GM19397 (cell line): ENCODE data around the gene RASSF4.

ENCODE experiments used
- ATAC-seq: cut with Tn5 transposase; IDR thresholded peaks from one replicate; pipeline ENCODE4 v1.9.1; 2021; ENCODE audit warnings: mild to moderate bottlenecking, moderate library complexity; ENCODE audit not compliant: unreplicated experiment

Gene RASSF4

DNA sequence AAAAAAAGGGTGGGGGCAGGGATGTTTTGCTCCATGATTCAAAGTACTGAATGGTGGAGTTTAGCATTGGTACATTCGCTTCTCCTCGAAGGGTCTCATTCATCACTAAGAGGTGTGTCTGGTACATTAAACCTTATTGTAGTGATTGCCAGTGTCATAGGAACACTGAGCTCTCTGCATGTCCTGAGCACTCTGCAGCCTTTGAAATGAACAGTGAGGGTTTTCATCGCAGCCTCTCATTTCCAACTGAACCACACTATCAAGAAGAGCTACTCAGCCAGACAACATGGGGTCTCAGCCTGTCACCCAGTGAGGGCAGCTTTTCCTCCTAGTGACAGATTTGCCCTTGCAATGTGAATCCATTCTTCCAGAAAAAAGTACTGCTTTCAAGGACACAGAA lies 26.6 kb downstream of the RASSF4 start:
- ATAC-seq: no peak

GRCh38 chr10:44986670-44987069 lies 27.1 kb downstream of the RASSF4 start:
- ATAC-seq: no peak

GRCh38 chr10:44988957-44989585 lies 29.5 kb downstream of the RASSF4 start:
- ATAC-seq: no peak

- ATAC-seq: no peak
Measured at GRCh38 chr10:44989597-44990301, 30.1 kb downstream of the RASSF4 start.

DNA sequence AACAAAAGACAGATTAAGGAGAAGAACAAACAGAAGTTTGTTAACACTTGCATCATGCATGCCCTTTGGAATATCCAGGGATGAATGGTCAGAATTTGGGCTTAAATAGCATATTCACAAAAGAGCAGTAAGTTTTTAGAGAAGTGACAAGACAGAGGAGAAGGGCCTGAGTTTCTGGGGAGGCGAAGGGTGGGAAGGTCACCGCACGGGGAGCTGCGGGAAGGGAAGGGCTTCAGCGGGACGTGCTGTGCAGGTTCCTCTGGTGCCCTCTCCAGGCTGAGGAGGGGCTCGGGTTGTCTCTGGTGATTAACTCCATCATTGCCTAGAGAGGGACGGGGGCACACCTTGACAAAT lies 30.7 kb downstream of the RASSF4 start:
- ATAC-seq: no peak

- no peak for ATAC-seq
Measured at GRCh38 chr10:44990965-44991364, 31.4 kb downstream of the RASSF4 start.

DNA sequence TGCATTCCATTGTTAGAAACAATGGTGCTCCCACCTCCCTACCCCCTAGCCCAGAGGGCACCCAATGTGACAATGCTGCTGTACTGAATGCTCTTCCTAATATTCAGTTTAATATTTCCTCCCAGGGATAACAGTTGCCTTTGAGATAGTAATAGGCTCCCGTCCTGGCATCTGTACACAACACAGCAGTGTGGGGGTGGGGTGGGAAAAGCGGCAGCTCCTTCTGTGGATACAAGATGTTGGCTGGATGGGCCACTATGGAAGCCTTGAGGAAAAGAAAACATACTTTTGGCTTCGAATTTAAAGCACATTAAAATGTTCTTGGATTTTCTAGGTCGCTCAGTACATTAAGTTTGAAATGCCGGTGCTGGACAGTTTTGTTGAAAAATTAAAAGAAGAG lies 32.0 kb downstream of the RASSF4 start:
- no peak for ATAC-seq

GRCh38 chr10:44992070-44992731 lies 32.6 kb downstream of the RASSF4 start:
- ATAC-seq: no peak

DNA sequence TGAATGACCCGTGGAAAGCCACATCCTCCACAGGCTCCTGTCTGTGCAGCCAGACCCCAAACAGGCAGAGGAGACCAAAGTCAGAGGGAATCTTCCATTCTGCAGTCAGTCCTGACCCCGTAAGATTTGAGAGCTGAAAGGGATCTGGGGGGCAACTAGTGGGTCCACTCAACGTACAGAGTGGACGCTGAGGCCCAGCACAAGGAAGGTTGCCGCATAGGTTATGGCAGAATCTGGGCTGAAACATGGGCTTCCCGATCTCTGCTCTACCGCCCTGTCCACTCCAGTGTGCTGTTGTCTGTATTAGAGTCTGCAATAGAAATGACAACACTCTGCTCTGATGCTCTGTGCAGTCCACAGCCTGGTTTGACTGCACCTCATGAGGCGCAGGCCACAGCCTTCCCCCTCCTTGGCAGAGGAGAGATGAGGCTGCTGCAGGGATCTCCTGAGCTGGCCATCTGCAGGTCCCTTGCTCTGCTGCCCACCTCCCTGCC lies 33.2 kb downstream of the RASSF4 start:
- no peak for ATAC-seq

DNA sequence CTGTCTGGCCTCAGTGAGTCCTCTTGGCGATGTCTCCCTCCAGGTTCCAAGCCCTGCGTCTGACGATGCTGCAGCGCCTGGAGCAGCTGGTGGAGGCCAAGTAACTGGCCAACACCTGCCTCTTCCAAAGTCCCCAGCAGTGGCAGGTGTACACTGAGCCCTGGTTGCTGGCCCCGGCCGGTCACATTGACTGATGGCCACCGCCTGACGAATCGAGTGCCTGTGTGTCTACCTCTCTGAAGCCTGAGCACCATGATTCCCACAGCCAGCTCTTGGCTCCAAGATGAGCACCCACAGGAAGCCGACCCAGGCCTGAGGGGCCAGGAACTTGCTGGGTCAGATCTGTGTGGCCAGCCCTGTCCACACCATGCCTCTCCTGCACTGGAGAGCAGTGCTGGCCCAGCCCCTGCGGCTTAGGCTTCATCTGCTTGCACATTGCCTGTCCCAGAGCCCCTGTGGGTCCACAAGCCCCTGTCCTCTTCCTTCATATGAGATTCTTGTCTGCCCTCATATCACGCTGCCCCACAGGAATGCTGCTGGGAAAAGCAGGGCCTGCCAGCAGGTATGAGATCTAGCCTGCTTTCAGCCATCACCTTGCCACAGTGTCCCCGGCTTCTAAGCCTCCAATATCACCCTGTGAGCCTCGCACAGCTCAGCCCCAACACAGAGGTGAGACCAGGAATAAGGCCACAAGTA lies 33.8 kb downstream of the RASSF4 start:
- no peak for ATAC-seq

- no peak for ATAC-seq
Measured at GRCh38 chr10:44993922-44994751, 34.5 kb downstream of the RASSF4 start.

GRCh38 chr10:44994752-44995530 lies 35.3 kb downstream of the RASSF4 start:
- no peak for ATAC-seq

DNA sequence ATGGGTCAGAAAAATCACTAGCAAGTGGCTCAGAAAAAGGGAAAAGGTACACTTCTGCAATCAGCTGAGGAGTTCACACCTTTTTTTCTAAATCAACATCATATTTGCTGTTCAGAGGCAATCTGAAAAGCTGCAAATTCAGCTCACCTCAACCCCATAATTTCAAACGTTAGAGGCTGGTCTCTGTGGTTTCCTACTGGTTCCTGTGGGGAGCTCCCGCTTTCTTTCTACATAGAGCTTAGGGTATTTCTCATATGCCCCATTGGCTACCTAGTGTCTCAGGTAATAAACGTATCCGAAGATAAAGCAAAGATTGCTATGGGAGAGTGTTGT lies 35.9 kb downstream of the RASSF4 start:
- no peak for ATAC-seq

- ATAC-seq: no peak
Measured at GRCh38 chr10:44995914-44996669, 36.5 kb downstream of the RASSF4 start.

GRCh38 chr10:44997105-44997748 lies 37.6 kb downstream of the RASSF4 start:
- no peak for ATAC-seq

DNA sequence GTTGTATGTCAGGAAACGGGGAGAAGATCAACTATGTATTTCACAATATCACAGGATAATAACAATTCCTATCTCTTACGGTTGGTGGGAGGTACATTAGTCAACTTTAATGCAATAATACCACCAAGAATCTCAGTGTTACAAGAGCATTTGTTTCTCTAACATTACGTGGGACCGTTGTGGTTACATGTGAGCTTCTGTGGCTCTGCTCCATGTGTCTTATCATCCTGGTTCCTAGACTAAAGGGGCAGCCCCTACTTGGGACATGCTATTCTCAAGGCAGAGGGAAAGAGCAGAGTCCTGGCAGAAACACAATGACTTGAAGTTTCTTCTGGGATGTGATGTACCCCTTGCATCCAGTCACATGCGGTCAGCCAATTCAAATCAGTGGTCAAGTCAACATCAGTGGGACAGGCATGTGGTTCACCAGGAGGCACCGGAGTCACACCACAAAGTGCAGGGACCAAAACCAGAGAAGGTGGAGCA lies 38.6 kb downstream of the RASSF4 start:
- no peak for ATAC-seq

DNA sequence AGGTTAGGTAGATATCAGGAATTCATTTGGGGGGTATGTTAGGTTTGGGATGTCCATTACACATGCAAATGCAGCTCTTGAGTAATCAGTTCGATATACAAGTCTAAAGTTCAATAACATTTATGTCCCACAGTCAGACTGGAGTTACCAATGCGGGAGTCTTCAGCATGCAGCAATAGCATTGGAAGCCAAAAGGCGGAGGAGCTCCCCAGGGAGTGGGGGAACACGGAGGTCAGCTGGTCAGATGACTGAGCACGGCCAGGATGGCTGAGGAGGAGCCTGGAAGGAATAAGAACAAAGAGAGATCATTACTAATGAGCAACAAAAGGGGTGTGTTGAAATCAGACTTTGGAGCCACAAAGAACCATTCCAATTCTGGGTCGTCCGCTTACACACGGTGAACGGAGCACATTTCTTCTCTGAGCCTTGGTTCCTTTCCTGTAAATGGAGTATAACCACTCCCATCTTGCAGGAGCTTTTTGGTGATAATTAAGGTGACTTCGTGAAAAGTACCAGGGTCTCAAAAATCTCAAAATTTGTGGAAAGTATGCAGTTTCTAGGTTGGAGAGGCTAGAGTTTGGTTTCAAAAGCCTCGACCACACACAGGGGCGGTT lies 40.6 kb downstream of the RASSF4 start:
- no peak for ATAC-seq

- peak; percentile 81 for ATAC-seq
Measured at GRCh38 chr10:45000752-45001380, 41.3 kb downstream of the RASSF4 start, which contains the start of gene ZNF22. Gene ZNF22 (plus strand): TSS chr10:45000923. CDS start chr10:45003369, 2,446 bp downstream.
